OCI-M1 (cell line): Measurements from ENCODE around the gene PEF1.

ENCODE experiments used
- DNase-seq: peaks from one replicate; lab custom pipeline; 2025; lab: John Stamatoyannopoulos, UW

The PEF1 gene

DNA sequence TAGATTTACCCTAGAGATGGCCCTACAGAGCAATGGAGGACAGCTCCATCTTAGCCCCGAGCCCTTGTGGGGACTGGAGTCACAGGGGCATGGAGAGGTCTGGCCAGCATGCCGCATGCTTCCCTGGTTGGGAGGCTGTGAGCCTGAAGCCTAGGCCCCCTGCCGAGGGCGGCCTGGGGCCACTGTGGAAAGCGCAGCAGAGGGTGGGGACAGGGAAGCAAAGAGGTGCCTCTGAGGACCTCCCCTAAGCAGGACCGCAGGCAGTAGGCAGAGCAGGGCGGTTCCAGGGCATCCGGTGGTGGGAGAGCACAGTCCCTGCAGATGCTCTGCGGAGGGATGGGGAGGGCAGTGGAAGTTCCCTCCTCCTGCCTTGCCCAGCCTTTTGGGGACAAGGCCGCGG lies 26.5 kb upstream of the PEF1 start:
- DNase-seq = no peak

DNA sequence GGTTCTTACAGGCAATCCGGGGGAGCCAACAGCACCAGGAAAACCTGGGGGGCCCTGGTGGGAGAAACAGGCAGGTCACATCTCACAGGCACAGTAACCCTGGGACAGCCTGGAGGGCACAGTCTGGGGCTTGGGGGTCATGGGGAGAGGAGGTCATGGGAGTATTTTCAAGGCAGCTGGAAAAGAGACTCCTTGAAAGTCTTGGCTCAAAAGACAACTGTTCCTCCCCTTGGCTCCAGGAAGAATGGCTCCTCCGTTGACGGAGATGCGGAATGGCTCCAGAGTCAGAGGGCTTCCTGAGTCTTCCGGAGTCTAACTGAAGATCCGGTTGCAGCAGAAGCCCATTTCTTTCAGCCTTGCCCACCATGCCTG lies 25.9 kb upstream of the PEF1 start:
- no peak for DNase-seq

DNA sequence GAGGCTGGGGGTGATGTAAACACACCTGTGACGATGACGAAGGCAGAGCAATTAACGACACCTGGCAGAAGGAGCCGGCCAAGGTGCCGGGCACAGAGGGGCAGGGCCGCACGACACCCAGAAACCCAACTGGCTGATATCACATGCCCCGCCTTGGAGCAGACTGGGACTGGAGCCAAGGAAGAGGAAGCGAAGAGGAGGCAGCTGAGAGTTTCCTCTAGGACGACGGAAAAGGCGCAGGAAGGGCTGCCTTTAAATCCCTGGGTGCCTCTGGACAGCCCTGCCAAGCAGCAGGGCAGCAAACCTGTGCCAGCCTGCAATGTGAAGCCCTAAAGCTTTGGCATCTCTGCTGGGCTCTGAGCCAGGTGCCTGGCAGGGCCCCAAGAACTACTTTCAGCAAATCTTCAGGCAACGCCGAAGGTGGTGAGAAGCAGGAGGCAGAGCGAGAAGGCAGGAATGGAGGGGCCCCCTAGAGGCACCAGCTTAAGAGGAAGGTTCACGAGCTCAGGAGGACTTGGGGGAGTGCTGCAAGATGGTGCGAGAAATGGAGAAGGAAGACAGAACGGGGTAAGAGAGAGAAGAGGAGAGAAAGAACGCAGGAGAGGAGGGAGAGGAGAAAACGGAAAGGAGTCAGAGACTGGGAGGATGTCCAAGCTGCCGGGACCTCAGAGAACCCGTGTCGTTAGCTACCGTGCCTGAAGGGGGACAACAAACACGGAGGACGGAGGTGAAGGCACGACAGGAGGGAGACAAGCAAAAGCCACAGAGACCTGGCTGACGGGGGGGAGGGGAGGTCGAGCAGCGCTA lies 25.3 kb upstream of the PEF1 start:
- peak; percentile 29 for DNase-seq

GRCh38 chr1:31669433-31669785 lies 24.7 kb upstream of the PEF1 start:
- DNase-seq = no peak

- no peak for DNase-seq
Measured at GRCh38 chr1:31668303-31668883, 23.7 kb upstream of the PEF1 start.

DNA sequence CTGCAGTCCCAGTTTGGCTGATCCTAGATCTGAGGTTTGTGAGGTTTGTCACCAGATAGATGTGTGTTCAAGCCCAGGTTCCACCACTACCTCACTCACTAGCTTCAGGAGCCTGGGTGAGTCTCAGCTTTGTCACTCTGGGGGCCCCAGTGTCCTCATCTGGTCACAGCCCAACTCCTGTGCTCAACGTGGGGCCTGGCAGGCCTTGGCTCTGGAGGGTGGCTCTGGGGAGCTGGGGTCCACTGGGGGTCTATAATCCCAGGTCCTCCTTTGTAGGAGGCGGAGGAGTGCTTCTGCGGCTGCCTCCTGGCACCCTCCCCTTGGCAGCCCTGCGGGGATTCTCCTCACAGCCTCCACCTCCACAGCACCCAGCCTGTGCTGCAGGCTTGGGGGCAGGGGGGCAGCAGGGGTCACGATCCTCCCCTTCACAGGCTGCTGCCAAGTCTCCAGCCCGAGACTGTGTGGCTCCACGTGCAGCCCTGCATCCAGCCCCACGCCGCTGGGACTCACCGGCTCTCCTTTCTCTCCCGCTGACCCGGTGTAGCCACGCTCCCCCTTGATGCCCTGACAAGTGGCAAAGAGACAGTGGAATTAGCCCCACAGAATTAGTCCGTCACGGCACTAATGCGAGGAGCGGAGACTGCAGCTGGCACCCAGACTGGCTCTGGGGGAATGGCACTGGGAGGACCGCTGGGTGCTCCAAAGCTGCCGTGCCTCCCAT lies 22.5 kb upstream of the PEF1 start:
- DNase-seq = no peak

DNA sequence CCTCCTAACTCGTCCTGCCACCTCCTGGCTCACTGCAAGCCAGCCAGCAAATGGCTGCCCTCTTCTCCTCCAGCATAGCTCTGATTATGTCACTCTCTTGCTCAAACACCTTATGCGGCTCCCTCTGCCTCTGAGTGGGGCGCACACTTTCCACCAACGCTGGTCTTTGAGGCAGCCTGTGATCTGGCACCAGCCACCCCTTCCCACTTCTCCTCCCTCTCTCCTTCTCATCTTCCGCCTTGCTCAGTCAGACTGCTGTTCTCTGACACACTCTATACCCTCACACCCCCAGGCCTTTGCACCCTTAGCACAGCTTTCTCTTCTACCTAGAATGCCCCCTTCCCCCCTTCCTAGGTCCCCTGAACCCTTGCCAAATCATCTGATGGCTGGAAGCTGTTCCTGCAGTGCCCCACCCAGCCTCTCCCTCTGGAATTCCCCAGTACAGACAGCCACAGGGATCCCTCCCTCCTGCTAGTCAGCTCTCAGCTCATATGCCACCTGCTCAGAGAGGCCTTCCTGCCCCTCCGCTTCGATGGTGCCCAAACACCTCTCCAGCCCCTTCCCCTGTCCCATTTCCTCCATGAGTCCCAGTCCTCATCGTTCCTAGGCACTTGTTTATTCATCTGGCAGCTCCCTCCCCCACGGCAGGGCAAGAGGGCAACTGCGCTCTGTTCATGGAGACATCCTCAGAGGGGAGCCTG lies 21.7 kb upstream of the PEF1 start:
- no peak for DNase-seq

- no peak for DNase-seq
Measured at GRCh38 chr1:31665234-31665878, 20.7 kb upstream of the PEF1 start.

DNA sequence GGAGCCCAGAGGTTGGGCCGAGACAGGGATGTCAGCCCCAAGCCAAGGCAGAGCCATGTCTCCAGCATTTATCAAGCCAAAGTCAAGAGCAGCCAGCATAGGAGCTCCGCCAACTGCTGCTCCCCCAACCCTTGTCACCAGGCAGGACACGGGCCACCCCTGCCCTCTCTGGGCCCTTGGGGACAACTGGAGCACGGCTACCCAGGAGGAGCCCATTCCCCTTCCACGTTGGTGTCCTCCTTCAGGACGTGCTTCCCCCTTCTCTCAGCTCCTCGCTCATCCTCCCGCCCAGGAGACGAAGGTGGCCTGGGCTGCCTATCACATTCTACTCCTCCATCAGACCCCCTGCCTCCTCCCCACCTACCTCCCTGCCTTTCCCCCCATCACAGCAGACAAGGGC lies 19.9 kb upstream of the PEF1 start:
- DNase-seq = no peak

GRCh38 chr1:31663622-31664452 lies 19.2 kb upstream of the PEF1 start:
- peak; percentile 74 for DNase-seq

- no peak for DNase-seq
Measured at GRCh38 chr1:31662463-31662862, 17.8 kb upstream of the PEF1 start.

DNA sequence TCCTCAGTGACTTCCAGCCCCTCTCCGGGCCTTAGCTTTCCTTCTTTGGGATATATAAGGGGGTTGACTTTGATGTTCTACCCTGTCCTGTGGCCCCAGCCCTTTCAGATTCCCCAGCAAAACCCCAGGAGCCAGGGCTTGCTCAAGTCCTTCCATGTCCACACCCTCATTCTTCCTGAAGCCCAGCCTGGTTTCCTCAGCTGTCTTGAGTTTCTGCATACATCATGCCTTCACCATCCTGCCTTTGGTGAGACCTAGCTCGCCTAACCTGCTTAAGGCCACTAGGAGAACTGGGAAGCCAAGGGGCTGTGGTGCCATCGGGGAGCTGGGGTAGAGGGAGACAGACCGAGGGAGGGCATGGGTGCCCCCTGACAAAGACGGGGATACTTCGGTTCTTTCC lies 17.2 kb upstream of the PEF1 start:
- no peak for DNase-seq

- DNase-seq = no peak
Measured at GRCh38 chr1:31660871-31661455, 16.3 kb upstream of the PEF1 start.

DNA sequence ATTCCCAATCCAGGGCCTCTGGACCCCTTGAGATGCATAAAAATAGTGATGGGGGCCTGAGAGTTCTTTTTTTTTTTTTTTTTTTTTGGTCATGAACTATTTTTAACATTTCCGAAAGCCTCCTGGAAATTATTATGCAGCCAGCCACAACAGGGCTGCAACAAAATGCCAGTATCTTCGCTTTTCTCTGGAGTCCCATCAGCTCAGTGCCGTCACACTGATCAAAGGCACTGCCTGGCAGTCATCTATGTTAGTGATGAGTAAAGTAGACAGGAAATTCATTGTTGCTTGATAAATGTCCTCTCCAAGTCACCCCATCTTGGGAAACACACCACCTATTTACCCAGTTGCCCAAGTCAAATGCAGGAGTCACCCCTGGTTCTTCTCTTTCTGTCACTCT lies 15.2 kb upstream of the PEF1 start:
- no peak for DNase-seq

- DNase-seq = no peak
Measured at GRCh38 chr1:31658721-31659120, 14.0 kb upstream of the PEF1 start.

DNA sequence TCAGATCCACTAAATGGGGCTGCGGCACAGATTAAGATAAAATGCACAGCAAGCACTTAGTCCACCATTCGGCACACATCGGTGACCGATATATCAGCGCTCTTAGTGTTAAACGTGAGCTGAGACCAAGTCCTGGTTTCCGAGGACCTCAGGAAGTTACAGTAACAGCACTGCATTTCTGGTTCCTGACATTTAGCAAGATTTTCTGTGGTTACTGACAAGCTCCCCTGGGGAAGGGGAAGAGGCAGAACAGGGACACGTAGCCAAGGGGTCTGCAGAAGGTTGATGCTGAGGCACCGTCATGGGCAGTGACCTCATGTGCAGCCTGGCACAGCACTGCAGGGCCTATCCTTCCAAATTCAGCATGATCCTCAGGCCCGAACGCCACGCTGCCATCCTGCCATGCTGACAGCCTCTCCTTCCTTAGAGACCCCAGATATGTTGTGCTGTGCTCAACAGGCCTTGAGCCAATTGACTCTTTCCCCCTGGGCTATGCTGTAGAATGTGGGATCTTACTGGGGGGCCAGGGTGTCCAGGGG lies 13.4 kb upstream of the PEF1 start:
- no peak for DNase-seq

- no peak for DNase-seq
Measured at GRCh38 chr1:31657020-31657804, 12.5 kb upstream of the PEF1 start.

DNA sequence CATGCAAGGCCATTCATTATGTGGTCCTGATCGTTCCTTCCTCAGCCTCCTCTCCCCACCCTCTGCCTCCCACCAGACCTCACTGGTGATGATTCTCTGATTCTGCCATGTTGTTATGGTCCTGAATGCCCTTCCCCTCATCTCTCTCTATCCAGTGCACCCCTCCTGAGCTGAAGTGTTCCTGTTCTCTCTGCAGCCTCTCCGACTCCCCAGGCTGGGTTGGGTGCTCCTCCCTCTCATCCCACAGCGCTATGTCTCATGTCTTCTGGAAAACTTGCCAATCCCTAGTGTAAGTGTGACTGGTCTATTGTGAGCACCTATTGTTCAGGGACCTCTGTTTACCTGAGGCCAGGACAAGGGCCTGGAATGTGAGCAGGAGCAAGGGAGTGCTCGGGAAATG lies 11.1 kb upstream of the PEF1 start:
- no peak for DNase-seq

DNA sequence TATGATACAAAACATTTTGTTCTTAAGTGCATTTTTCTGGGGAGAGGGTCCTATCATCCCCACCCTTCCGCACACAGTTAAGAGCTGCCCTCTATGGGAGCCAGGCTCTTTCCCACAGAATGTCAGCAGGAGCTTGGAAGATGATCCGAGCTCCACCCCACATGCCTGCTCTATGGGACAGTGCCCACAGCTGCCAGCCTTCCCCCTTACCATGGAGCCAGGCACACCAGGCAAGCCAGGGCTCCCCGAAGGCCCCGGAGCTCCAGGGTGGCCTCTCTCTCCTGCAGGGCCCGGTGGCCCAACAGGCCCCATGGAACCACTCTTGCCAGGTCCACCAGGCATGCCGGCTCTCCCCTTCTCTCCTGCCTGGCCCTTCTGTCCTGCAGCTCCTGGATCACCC lies 10.4 kb upstream of the PEF1 start:
- DNase-seq = no peak

DNA sequence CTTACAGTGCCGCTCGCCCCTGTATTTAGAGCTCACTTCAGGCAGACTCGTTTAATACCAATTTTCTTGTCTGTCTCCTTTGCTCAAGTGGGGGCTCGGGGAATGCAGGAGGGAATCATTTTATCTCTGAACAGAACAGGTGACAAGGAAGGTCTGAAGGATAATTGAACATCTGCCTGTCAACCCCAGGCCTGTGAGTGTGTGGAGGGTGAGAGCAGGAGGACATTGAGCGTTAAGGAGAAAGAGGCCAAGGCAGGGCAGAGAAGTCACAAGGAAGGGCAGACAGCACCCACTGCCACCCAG lies 9.7 kb upstream of the PEF1 start:
- DNase-seq = no peak
